ENCODE results near the gene KLF11.

The KLF11 gene

DNA sequence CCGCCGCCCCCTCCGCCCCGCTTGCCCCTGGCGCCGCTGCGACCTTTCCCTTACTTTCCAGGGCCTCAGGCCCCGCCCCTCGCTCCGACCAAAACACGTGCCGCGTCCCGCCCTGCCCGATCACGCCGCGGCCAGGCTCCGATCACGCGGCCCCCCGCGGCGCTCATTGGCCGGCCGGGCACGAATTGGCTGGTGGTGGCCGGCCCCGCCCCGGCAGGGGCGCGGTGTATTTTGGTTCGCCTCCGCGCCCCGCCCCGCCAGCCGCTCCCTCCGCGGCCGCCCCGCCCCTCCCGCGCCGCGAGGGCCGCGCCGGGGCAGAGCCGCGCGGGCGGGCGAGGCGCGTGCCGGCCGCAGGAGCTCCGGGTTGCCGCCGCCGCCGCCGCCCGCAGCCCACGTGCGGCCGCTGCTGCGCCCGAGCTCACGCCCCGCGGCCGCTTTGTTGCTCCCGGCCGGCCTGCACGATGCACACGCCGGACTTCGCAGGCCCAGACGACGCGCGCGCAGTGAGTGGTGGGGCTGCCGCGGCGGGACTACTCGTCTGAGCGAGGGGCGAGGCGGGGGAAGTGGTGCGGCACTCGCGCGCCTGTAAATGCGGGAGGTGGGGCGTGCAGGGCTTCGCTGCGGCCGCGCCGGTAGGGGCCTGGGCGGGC, at the start of gene KLF11:
KLF11 (plus strand) TSS at position 295 of the 650 bp plus-strand sequence; CDS start at position 462, 167 bp downstream.
- DNase-seq = peak; percentile 81

DNA sequence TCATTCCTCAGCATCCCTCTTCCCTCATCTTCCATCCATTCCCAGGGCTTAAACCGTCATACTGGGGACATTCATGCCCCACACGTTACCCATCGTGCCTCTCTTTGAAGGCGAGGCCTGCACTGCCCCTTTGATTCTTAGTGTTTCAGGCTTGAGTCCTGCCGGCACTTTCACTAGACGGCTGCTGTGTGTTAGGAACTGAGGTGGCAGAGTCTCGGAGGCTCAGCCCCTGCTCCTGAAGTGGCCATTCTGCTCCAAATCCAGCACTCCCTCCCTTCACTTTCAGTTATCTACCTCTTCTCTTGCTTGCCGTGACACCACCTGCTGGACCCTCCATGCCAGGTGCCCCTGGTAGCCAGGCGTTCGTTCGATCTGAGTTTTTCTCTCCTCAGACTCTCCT, 48.9 kb upstream of the KLF11 start:
- no peak for DNase-seq

- DNase-seq = no peak
Measured at GRCh38 chr2:9995059-9995458, 48.3 kb upstream of the KLF11 start.

- DNase-seq = no peak
Measured at GRCh38 chr2:9996321-9996720, 47.0 kb upstream of the KLF11 start.

DNA sequence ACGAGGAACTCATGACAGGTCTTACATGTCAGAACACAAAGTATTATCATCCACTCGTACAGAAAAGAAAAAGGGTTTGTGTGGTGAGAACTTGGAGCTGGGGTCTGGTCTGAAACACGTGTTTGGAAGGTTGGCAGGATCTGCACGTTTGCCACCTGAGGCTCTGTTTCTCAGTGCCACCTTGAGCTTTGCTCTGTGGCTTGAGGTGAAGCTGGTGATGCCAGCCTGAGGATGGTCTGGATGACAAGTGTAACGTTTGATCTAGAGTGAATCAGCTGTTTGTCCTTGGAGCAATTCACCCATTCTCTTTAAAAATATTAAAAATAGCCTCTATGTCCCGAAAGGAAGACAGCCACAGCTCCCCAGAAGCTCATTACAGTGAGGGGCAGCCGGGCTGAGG, 45.4 kb upstream of the KLF11 start:
- DNase-seq = no peak

DNA sequence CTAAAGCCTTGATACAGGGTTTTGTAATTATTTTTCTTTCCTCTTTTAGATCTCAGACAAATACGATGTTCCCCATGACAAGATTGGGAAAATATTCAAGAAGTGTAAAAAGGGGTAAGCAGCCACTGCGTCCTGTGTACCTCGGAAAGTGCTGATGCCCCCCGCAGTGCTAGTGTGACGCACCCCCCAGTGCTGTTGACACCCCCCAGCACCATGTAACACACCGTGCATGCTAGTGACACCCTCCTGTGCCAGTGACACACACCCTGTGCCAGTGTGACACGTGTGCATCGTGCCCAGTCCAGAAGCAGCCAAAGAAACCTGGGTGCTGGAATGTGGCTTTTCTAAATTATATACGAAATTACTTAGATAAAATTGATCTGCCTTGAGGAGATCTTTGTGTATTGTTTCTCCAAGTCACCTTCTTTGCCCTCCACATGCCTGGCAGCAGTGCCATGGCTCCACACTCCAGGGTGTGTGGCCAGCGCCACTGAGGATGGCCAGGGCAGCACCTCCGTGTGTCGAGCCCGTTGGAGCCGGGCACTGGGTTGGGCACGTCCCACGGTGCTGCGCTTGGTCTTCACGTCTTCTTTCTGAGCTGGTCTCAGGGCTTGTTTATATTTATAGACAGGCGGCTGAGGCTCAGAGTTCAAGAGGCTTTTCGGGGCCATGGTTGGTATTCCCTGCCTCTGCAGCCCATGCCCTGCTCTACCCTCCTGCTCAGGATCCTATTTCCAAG, 44.3 kb upstream of the KLF11 start:
- no peak for DNase-seq

DNA sequence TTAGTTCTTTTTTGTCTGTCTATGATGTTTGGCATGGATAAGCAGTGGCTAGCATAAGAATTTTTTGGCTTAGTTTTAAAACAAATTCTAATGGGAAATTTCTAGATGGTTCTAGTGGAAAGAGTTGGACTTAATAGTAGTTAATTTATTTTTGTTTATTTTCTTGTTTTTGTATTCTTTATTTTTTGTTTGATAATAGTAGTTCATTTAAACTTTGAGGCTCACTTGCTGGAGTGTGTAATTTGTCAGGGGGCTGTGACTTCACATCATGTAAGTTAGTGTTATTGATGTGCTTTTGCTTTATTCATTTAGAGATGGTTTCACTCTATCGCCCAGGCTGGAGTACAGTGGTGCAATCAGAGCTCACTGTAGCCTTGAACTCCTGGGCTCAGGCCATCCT, 43.7 kb upstream of the KLF11 start:
- no peak for DNase-seq

- no peak for DNase-seq
Measured at GRCh38 chr2:10000541-10000940, 42.8 kb upstream of the KLF11 start.

GRCh38 chr2:10001586-10001985, 41.8 kb upstream of the KLF11 start:
- DNase-seq = no peak

- DNase-seq = no peak
Measured at GRCh38 chr2:10002109-10002508, 41.2 kb upstream of the KLF11 start.

- DNase-seq = no peak
Measured at GRCh38 chr2:10002681-10003080, 40.7 kb upstream of the KLF11 start.

DNA sequence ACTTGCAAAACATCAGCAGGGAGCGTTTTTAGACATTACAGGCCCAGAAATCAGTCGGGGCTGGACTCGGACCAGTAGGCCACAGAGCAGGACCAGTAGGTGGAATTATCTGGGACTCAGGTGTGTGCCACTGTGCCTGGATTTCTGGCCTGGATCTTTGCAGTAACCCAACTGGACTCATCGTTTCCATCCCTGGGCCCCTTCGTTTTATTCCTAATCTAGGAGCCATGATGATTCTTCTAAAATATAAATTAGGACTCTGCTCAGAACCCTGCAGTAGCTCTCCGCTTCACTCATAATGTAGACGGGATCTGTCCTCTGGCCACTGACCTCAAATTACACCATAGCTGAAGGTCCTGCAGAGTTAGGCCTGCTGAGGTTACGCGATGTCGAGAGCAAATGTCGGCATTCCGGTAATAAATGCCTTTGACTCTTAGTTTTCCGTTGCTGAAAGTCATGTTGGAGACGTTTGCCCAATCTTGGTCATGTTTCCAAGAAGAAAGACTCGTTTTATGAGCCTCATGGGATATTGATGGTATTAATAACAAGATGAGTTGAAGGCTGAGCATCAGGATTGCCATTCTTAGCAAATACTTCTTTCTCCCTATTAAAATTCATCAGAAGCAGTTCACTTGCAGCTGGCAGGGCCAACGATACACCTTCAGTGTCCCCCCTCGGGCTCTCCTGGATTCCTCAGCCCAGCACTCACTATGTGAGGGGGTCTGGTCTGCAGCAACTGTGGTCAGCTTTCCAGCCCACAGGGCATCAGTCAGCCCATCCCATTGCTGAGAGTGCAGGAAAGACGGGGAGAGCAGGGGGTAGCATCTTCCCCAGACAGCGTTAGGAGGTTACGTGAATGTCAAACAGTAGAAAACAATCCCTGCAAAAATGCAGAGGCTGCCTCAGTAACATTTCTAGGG, 39.9 kb upstream of the KLF11 start:
- DNase-seq = no peak

- DNase-seq = no peak
Measured at GRCh38 chr2:10004401-10004800, 38.9 kb upstream of the KLF11 start.

- DNase-seq = no peak
Measured at GRCh38 chr2:10004836-10005235, 38.5 kb upstream of the KLF11 start.

DNA sequence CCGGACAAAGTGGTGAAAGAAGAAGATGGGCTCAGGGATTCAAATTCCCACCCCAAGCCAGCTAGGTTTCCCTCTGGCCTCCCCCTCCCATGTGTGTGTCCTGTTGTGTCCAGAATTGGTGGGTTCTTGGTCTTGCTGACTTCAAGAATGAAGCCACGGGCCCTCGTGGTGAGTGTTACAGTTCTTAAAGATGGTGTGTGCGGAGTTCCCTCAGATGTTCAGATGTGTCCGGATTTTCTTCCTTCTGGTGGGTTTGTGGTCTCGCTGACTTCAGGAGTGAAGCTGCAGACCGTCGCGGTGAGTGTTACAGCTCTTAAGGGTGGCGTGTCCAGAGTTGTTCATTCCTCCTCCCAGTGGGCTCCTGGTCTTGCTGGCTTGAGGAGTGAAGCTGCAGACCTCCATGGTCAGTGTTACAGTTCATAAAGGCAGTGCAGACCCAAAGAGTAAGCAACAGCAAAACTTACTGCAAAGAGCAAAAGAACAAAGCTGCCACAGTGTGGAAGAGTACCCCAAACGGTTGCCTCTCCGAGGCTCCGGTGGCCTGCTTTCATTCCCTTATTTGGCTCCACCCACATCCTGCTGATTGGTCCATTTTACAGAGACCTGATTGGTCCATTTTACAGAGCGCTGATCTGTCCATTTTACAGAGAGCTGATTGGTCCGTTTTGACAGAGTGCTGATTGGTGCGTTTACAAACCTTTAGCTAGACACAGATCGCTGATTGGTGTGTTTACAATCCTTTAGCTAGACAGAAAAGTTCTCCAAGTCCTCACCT, 37.7 kb upstream of the KLF11 start:
- DNase-seq = no peak

DNA sequence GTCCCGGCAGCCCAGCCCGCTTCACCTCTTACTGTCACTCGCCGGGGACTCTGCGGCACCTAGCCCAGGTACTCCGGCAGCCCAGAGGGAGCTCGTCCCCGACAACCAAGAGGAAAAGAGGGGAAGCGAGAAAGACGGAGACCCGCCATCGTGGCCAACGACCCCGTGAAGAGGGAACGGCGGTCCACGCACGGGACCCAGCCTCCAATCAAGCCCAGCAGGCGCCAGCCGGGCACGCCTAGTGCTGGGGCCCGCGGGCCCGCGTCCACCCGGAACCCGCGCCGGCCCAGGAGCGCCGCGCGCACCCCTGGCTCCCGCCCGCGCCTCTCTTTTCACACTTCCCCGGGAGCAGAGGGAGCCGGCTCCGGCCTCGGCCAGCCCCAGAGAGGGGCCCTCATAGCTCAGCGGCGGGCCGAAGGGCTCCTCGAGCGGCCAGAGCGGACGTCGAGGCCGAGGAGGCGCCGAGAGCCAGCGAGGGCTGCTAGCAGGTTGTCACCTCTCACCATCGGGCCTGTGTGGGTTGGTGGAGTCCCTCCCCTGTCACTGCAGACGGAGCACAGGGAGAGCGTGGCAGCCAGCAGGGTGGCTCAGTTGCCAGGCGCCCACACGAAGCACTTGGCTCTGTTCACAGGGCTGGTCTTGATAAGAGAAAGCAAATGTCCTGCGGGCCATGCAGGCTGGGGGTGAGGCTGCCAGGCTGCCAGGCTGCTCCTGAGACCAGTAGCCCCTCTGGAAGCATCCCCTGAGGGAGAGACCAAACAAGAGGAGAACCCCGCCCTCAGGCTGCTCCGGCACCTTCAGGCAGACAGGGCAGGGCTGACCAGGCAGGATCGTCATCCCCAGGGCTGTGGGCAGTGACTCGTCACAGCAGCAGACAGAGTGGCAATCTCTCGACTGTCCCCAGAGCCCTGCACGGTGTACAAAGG, 36.9 kb upstream of the KLF11 start:
- DNase-seq = no peak

- no peak for DNase-seq
Measured at GRCh38 chr2:10007435-10007834, 35.9 kb upstream of the KLF11 start.

DNA sequence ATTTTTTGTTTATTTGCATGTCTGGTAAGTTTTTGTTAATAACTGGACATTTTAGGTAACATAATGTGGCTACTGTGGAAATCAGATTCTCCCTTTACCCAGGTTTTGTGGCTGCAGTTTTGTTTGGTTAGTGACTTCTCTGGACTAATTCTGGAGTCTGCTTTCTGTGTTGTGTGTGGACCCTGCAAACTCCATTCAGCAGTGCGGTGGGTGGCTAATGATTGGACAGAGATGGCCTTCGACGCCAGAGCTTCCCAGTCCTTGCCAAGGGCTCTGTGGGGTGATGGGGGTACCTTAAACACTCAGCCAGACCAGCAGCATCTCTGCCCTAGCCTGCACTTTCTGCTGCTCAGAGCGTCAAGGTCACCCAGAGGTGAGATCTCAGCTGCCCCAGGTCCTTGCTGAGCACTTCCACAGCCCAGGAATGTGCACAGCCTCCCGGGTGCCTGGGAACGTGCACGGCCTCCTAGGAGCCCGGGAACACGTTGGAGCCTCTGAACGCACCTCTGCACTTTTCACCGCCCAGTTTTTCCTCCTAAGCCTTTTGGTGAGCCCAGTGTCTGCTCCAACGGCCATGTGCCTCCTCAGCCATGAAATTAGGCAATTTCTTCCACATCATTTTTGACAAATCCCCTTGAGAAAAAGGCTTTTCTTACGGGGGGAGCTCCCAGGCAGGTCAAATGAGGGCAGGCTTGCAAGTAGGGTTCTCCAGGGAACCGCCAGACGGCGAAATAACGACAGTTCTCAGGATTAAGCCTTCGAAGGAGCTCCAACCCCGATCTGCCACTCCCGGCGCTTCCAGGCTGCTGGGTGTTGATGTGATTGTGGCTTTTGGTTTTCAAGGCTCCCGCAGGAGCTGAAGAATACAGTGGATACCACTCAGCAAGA, 35.2 kb upstream of the KLF11 start:
- no peak for DNase-seq

GRCh38 chr2:10008809-10009176, 34.6 kb upstream of the KLF11 start:
- no peak for DNase-seq

GRCh38 chr2:10009271-10009810, 34.0 kb upstream of the KLF11 start:
- DNase-seq = no peak

Data from T1000 (cell line).